Measurements from ENCODE around the gene GNG7. TPM values are rescaled to one million over a fixed set of nuclear protein-coding genes. Genes with fewer than 3 reads are reported as not detected.
A peak's percentile ranks its signal among the peaks of the same experiment; 100 is the strongest.

Gene GNG7
- total RNA-seq, 1 experiment from 2014 or later, result 1.1 TPM

DNA sequence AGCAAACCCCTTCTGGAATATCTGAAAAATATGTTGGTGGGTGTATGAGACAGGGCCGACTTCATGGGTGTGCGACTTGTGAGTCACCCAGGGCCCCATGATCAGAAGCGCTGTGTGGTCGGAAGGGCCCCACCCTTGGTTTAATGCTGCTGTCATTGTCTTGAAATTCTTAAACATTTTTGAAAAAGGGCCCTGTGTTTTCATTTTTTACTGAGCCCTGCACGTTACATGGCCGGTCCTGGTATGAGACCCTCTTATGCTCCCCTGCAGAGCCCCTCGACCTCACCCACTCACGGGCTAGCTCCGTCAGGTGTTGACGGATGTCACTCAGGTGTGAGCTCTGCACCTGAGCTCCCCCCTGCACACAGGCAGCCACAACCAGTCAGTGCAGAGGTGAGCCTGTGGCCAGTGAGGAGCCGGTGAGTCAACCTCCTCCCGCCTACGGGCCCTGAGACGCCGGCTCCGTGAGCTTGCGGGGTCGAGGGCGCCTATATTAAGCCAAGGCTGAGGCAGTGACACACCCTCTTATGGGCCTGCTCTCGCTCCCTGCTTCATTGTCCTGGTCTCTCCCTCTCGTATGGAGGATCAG, 198.9 kb downstream of the GNG7 start:
- Histone ChIP-seq H3K9me2 (replicated peaks; ENCODE audit: low read length) (no peaks in the 10 kb centered on the region), H3K36me3 (ENCODE audit: low read depth, low read length) (no peaks in the 10 kb centered on the region), H3K27ac (ENCODE audit: low read length) (peak overlapping the region; percentile 94), H3K4me2 (ENCODE audit: low read length) (peak overlapping the region; percentile 90), H3K79me2 (ENCODE audit: low read length) (no peaks in the 10 kb centered on the region), H4K20me1 (ENCODE audit: low read length) (no peaks in the 10 kb centered on the region), H3K27me3 (ENCODE audit: low read length) (no peaks in the 10 kb centered on the region), H3K4me1 (ENCODE audit: insufficient read depth, low read length) (peaks cover 19% of the 10 kb centered on the region), H3K9me3 (ENCODE audit: low read length) (no peaks in the 10 kb centered on the region), H3F3A (ENCODE audit: low read length, unreplicated experiment) (peaks cover 3% of the 10 kb centered on the region), H3K9ac (ENCODE audit: low read length) (peak overlapping the region; percentile 57), H2AFZ (ENCODE audit: low read length) (peak overlapping the region; percentile 73), H3K4me3 (ENCODE audit: low read length) (peak overlapping the region; percentile 54; the same call in 1 of the 2 replicates)
- ATAC-seq (peak; percentile 86), DNase-seq (peak; percentile 86)
- intact Hi-C loops (cut with micrococcal nuclease), result no loop called here
- POLR2A ChIA-PET (ENCODE audit: unreplicated experiment), result interaction anchor here (0.5 to 1.0 kb wide), 5 partner anchors 10 to 38 kb away, joined by 3 to 6 read pairs (median 4); no protein-coding TSS in a partner anchor
- CTCF ChIA-PET, result interaction anchor here (0.5 to 0.6 kb wide), 2 partner anchors 49 to 482 kb away, joined by 3 to 5 read pairs; no protein-coding TSS in a partner anchor
- TF ChIP-seq EZH2 (IDR thresholded peaks at IDR 0.05; ENCODE audit: low read length, unreplicated experiment) (no peak), EZH2phosphoT487 (IDR thresholded peaks at IDR 0.05; ENCODE audit: borderline replicate concordance, low read length) (no peak)
- TF ChIP-seq, protein P1, sequence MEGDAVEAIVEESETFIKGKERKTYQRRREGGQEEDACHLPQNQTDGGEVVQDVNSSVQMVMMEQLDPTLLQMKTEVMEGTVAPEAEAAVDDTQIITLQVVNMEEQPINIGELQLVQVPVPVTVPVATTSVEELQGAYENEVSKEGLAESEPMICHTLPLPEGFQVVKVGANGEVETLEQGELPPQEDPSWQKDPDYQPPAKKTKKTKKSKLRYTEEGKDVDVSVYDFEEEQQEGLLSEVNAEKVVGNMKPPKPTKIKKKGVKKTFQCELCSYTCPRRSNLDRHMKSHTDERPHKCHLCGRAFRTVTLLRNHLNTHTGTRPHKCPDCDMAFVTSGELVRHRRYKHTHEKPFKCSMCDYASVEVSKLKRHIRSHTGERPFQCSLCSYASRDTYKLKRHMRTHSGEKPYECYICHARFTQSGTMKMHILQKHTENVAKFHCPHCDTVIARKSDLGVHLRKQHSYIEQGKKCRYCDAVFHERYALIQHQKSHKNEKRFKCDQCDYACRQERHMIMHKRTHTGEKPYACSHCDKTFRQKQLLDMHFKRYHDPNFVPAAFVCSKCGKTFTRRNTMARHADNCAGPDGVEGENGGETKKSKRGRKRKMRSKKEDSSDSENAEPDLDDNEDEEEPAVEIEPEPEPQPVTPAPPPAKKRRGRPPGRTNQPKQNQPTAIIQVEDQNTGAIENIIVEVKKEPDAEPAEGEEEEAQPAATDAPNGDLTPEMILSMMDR (conservative IDR thresholded peaks at IDR 0.05; ENCODE audit: low read depth, low read length), result no peak
- no TSS peak for BruUV-seq (replicated peaks)

DNA sequence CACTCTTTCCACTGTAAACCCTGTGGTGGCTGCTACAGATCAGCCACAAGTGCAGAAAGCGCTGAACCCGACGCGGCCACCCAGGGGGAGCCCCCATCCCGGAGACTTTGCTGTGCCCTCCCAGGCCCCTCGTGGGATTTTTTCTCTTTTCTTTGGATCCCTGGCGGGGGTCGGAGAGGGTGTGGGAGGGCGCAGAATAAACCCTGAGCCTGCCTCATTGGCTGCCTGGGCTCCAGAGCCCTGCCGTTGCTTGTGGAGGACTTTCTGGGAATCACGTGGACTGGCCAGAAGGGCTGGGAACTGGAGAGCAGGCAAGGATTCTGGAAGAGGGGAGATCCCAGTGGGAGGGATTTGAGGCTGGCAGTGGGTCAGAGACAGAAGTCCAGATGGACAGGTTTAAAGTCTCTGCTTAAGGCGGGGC, 201.6 kb downstream of the GNG7 start:
- Histone ChIP-seq H3K4me1 (ENCODE audit: insufficient read depth, low read length) (peaks cover 28% of the 10 kb centered on the region), H3K9ac (ENCODE audit: low read length) (no peak overlapping the region), H3K9me3 (ENCODE audit: low read length) (no peaks in the 10 kb centered on the region), H3K27ac (ENCODE audit: low read length) (no peak overlapping the region), H2AFZ (ENCODE audit: low read length) (no peak overlapping the region), H3F3A (ENCODE audit: low read length, unreplicated experiment) (peaks cover 3% of the 10 kb centered on the region), H3K4me3 (ENCODE audit: low read length) (no peak overlapping the region), H3K27me3 (ENCODE audit: low read length) (no peaks in the 10 kb centered on the region), H4K20me1 (ENCODE audit: low read length) (no peaks in the 10 kb centered on the region), H3K4me2 (ENCODE audit: low read length) (no peak overlapping the region), H3K36me3 (ENCODE audit: low read depth, low read length) (no peaks in the 10 kb centered on the region), H3K79me2 (ENCODE audit: low read length) (no peaks in the 10 kb centered on the region), H3K9me2 (replicated peaks; ENCODE audit: low read length) (no peaks in the 10 kb centered on the region)
- TF ChIP-seq EZH2 (IDR thresholded peaks at IDR 0.05; ENCODE audit: low read length, unreplicated experiment) (no peak), EZH2phosphoT487 (IDR thresholded peaks at IDR 0.05; ENCODE audit: borderline replicate concordance, low read length) (no peak)
- TF ChIP-seq, protein P1 (conservative IDR thresholded peaks at IDR 0.05; ENCODE audit: low read depth, low read length), result no peak
- CTCF ChIA-PET, result no interaction called here
- no TSS peak for BruUV-seq (replicated peaks)
- intact Hi-C loops (cut with micrococcal nuclease), result no loop called here
- no peak for ATAC-seq
- POLR2A ChIA-PET (ENCODE audit: unreplicated experiment), result no interaction called here
- DNase-seq, result no peak

DNA sequence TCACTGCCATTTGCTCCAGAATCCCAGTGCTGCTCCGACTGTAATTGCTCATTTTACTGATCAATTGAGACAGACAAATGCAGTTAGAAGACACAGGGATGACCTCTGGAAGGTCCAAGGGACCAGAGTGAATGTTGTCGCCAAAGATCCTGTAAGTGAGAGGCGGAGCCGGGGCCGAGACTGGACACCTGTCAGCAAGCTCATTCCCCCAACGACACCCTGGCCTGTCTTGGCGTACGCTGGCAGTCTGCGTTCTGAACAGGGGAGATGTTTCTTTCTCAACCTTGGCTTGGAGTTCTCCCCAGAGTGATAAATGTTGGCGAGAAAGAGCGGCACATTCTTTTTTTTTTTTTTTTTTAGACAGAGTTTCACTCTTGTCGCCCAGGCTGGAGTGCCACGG, 202.3 kb downstream of the GNG7 start:
- intact Hi-C loops (cut with micrococcal nuclease), result no loop called here
- H3K9ac ChIP-seq (ENCODE audit: low read length), result no peak overlapping the region
- no peak overlapping the region for H2AFZ ChIP-seq (ENCODE audit: low read length)
- TF ChIP-seq EZH2 (IDR thresholded peaks at IDR 0.05; ENCODE audit: low read length, unreplicated experiment) (no peak), EZH2phosphoT487 (IDR thresholded peaks at IDR 0.05; ENCODE audit: borderline replicate concordance, low read length) (no peak)
- TF ChIP-seq, protein P1 (conservative IDR thresholded peaks at IDR 0.05; ENCODE audit: low read depth, low read length), result no peak
- no peaks in the 10 kb centered on the region for H4K20me1 ChIP-seq (ENCODE audit: low read length)
- no peak overlapping the region for H3K4me2 ChIP-seq (ENCODE audit: low read length)
- H3K9me3 ChIP-seq (ENCODE audit: low read length), result no peaks in the 10 kb centered on the region
- BruUV-seq (replicated peaks), result no TSS peak
- ATAC-seq, result no peak
- ChIA-PET CTCF (no interaction called here), POLR2A (ENCODE audit: unreplicated experiment) (no interaction called here)
- H3K36me3 ChIP-seq (ENCODE audit: low read depth, low read length), result no peaks in the 10 kb centered on the region
- H3K27me3 ChIP-seq (ENCODE audit: low read length), result no peaks in the 10 kb centered on the region
- H3K79me2 ChIP-seq (ENCODE audit: low read length), result no peaks in the 10 kb centered on the region
- no peak overlapping the region for H3K27ac ChIP-seq (ENCODE audit: low read length)
- peaks cover 3% of the 10 kb centered on the region for H3F3A ChIP-seq (ENCODE audit: low read length, unreplicated experiment)
- no peak overlapping the region for H3K4me3 ChIP-seq (ENCODE audit: low read length)
- no peak for DNase-seq
- H3K4me1 ChIP-seq (ENCODE audit: insufficient read depth, low read length), result peaks cover 30% of the 10 kb centered on the region
- no peaks in the 10 kb centered on the region for H3K9me2 ChIP-seq (replicated peaks; ENCODE audit: low read length)
